Neural progenitor cell (in vitro differentiated cells): ENCODE measurements around the gene TEKTIP1. TPM values are rescaled to one million over a fixed set of nuclear protein-coding genes. Genes with fewer than 3 reads are reported as not detected.

Experiments
- DNase-seq: peaks from one replicate; pipeline ENCODE4 v3.0.0-alpha.2; 2016; ENCODE audit warnings: low spot score
- H2AFZ ChIP-seq: fragments of 200-600 bp; sonication (generic); replicated peaks from 2 replicates; pipeline ENCODE4 v1.6.1; 2016; ENCODE audit warnings: antibody characterized with exemption
- H3F3A ChIP-seq: fragments of 200-600 bp; sonication (generic); 2 replicates; pipeline ENCODE4 v1.6.1; 2016; ENCODE audit warnings: antibody characterized with exemption, low read depth
- H3K27ac ChIP-seq: fragments of 200-600 bp; sonication (generic); 2 replicates; pipeline ENCODE4 v1.5.1; 2016; ENCODE audit warnings: mild to moderate bottlenecking
- H3K27me3 ChIP-seq: fragments of 200-600 bp; sonication (generic); 2 replicates; pipeline ENCODE4 v1.6.1; 2016; ENCODE audit warnings: mild to moderate bottlenecking, moderate library complexity
- H3K36me3 ChIP-seq: fragments of 200-600 bp; sonication (generic); 2 replicates; pipeline ENCODE4 v1.5.1; 2016
- H3K4me1 ChIP-seq: fragments of 200-600 bp; sonication (generic); 2 replicates; pipeline ENCODE4 v1.6.1; 2016; ENCODE audit warnings: mixed run types
- H3K4me2 ChIP-seq: fragments of 200-600 bp; sonication (generic); 2 replicates; pipeline ENCODE4 v1.6.1; 2016
- H3K4me3 ChIP-seq: fragments of 200-600 bp; sonication (generic); 2 replicates; pipeline ENCODE4 v1.5.1; 2016
- H3K79me2 ChIP-seq: fragments of 200-600 bp; sonication (generic); 2 replicates; pipeline ENCODE4 v1.6.1; 2016; ENCODE audit warnings: low read depth
- H3K9ac ChIP-seq: fragments of 200-600 bp; sonication (generic); 2 replicates; pipeline ENCODE4 v1.6.1; 2016
- H3K9me3 ChIP-seq: fragments of 200-600 bp; sonication (generic); 2 replicates; pipeline ENCODE4 v1.5.1; 2016; ENCODE audit warnings: low read depth
- H4K20me1 ChIP-seq: fragments of 200-600 bp; sonication (generic); 2 replicates; pipeline ENCODE4 v1.6.1; 2016; ENCODE audit warnings: low read depth
- H3K27ac Mint-ChIP-seq: 3 replicates; pipeline ENCODE4 v1.8.0; 2021; ENCODE audit warnings: mixed read lengths
- H3K27me3 Mint-ChIP-seq: 2 replicates; pipeline ENCODE4 v1.8.0; 2022; ENCODE audit warnings: low read depth, mild to moderate bottlenecking, inconsistent platforms, moderate library complexity, mixed read lengths; ENCODE audit not compliant: insufficient read depth
- H3K36me3 Mint-ChIP-seq: 3 replicates; pipeline ENCODE4 v1.8.0; 2021; ENCODE audit warnings: mixed read lengths
- H3K4me1 Mint-ChIP-seq: 3 replicates; pipeline ENCODE4 v1.8.0; 2021; ENCODE audit warnings: mixed read lengths
- H3K4me3 Mint-ChIP-seq: 3 replicates; pipeline ENCODE4 v1.8.0; 2021; ENCODE audit warnings: mild to moderate bottlenecking, moderate library complexity, mixed read lengths
- H3K9me3 Mint-ChIP-seq: 3 replicates; pipeline ENCODE4 v1.8.0; 2020; ENCODE audit warnings: mixed read lengths
- EZH2 ChIP-seq: fragments of 200-600 bp; sonication (generic); IDR thresholded peaks from 2 replicates; pipeline ENCODE4 v1.6.1; 2017; ENCODE audit warnings: antibody characterized with exemption, mild to moderate bottlenecking, moderate library complexity
- EZH2phosphoT487 ChIP-seq: fragments of 200-600 bp; sonication (generic); IDR thresholded peaks from 2 replicates; pipeline ENCODE4 v1.6.1; 2017; ENCODE audit warnings: antibody characterized with exemption
- total RNA-seq: library from RNA; depleted of rRNA; stranded (reverse); fragments of >200 nt; gene quantifications from 2 replicates; pipeline ENCODE4 v1.2.3, GENCODE V29; 2015; ENCODE audit warnings: low replicate concordance
- TF ChIP-seq, protein P1 (sequence below): fragments of 200-600 bp; sonication (generic); IDR thresholded peaks from 2 replicates; pipeline ENCODE4 v1.5.1; 2017; ENCODE audit warnings: antibody characterized with exemption, mild to moderate bottlenecking

The TEKTIP1 gene
- total RNA-seq, 1 donor from 2014 or later = not detected

DNA sequence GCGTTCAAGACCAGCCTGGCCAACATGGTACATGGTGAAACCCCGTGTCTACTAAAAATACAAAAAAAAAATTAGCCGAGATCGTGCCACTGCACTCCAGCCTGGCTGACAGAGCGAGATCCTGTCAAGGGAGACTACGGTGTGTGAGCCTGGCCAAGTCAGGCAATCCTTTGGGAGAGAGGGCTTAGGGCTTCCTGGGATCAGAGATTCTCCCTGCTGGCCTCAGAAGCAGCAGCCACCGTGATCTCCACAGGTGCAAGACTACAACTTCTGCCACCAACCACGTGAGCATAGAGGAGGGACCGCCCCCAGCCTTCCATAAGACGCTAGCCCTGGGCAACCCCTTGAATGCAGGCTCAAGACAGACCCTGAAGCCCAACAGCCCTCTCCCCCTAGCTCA, 10.8 kb downstream of the TEKTIP1 start:
- Histone ChIP-seq H3K9ac (no peak overlapping the region), H3K36me3 (no peaks in the 10 kb centered on the region), H4K20me1 (peaks cover 33% of the 10 kb centered on the region), H3K27ac (no peak overlapping the region), H3K27me3 (no peaks in the 10 kb centered on the region), H3K79me2 (no peaks in the 10 kb centered on the region), H3K4me1 (no peaks in the 10 kb centered on the region), H2AFZ (no peak overlapping the region), H3K9me3 (no peaks in the 10 kb centered on the region), H3F3A (peaks cover 5% of the 10 kb centered on the region), H3K4me3 (no peak overlapping the region), H3K4me2 (no peak overlapping the region)
- H3K36me3 Mint-ChIP-seq = no peaks in the 10 kb centered on the region
- H3K4me1 Mint-ChIP-seq = peaks cover 2% of the 10 kb centered on the region
- TF ChIP-seq EZH2phosphoT487 (no peak), EZH2 (no peak)
- TF ChIP-seq, protein P1, sequence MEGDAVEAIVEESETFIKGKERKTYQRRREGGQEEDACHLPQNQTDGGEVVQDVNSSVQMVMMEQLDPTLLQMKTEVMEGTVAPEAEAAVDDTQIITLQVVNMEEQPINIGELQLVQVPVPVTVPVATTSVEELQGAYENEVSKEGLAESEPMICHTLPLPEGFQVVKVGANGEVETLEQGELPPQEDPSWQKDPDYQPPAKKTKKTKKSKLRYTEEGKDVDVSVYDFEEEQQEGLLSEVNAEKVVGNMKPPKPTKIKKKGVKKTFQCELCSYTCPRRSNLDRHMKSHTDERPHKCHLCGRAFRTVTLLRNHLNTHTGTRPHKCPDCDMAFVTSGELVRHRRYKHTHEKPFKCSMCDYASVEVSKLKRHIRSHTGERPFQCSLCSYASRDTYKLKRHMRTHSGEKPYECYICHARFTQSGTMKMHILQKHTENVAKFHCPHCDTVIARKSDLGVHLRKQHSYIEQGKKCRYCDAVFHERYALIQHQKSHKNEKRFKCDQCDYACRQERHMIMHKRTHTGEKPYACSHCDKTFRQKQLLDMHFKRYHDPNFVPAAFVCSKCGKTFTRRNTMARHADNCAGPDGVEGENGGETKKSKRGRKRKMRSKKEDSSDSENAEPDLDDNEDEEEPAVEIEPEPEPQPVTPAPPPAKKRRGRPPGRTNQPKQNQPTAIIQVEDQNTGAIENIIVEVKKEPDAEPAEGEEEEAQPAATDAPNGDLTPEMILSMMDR = no peak
- peaks cover 10% of the 10 kb centered on the region for H3K27me3 Mint-ChIP-seq
- no peaks in the 10 kb centered on the region for H3K9me3 Mint-ChIP-seq
- H3K4me3 Mint-ChIP-seq = no peak overlapping the region
- no peak overlapping the region for H3K27ac Mint-ChIP-seq
- DNase-seq = no peak

DNA sequence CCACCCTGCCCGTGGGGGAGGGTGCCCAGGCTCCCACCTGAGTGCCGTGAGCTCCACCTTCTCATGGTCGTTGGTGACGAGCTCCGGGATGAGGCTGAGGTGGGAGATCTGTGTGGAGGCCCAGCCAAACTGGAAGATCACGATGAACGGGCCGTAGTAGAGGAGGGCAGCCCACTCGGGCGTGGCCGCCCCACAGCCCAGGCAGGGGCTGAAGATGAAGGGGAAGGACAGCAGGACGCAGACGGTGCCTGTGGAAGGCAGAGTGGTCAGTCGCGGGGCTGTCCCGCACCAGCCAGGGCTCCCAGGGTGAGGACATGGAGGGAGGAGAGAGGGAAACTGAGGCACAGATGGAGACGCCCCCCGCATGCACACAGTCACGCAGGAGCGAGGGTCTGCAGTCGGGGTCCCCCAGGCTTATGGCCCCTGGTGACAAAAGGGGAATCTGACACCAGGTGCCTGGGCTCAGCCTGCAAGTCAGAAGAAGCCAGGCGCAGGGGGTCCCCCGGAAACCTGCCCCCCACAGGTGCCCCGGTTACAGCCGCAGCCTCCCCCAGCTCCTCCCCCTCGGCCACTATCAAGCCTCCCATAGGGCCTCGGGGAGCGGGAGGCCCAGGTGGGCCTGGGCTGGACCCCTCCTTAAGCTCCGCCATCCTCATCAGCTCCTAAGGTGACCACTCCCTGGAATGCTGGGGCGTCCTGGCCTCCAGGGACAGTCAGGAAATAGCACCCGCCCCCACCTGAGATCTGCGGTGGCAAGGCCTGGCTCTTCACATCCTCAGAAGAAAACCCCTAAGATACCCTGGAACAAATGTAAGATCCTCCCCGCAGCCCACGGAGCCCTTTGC, 12.2 kb downstream of the TEKTIP1 start:
- Histone ChIP-seq H3K4me3 (no peak overlapping the region), H3K4me2 (no peak overlapping the region), H3K27me3 (no peaks in the 10 kb centered on the region), H4K20me1 (peaks cover 36% of the 10 kb centered on the region), H3K36me3 (no peaks in the 10 kb centered on the region), H3F3A (no peaks in the 10 kb centered on the region), H3K27ac (no peak overlapping the region), H2AFZ (no peak overlapping the region), H3K9me3 (no peaks in the 10 kb centered on the region), H3K79me2 (peaks cover 2% of the 10 kb centered on the region), H3K9ac (no peak overlapping the region), H3K4me1 (no peaks in the 10 kb centered on the region)
- H3K27ac Mint-ChIP-seq = no peak overlapping the region
- no peak for DNase-seq
- peaks cover 5% of the 10 kb centered on the region for H3K27me3 Mint-ChIP-seq
- no peak overlapping the region for H3K4me3 Mint-ChIP-seq
- no peaks in the 10 kb centered on the region for H3K9me3 Mint-ChIP-seq
- peaks cover 13% of the 10 kb centered on the region for H3K4me1 Mint-ChIP-seq
- no peaks in the 10 kb centered on the region for H3K36me3 Mint-ChIP-seq
- TF ChIP-seq, protein P1 = no peak
- TF ChIP-seq EZH2 (no peak), EZH2phosphoT487 (no peak)

DNA sequence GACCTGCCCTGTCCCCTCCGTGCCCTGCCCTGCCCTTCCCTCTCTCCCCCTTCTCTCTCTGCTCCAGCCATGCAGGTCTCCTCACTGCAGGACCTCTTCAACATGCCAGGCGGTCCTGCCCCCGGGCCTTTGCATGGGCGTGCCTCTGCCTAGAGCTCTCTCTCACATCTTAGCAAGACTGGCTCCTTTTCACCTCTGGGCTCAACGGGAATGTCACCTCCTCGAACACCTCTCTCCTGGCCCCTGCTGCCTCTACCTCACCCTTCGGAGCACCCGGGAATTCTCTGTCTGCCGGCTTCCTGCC, 12.8 kb downstream of the TEKTIP1 start:
- Mint-ChIP-seq H3K27me3 (peaks cover 5% of the 10 kb centered on the region), H3K4me1 (peaks cover 18% of the 10 kb centered on the region), H3K36me3 (no peaks in the 10 kb centered on the region), H3K4me3 (no peak overlapping the region), H3K9me3 (peaks cover 1% of the 10 kb centered on the region), H3K27ac (peak overlapping the region; percentile 78)
- no peak overlapping the region for H3K9ac ChIP-seq
- H3K79me2 ChIP-seq = peaks cover 8% of the 10 kb centered on the region
- TF ChIP-seq EZH2phosphoT487 = no peak
- no peak for TF ChIP-seq EZH2
- TF ChIP-seq, protein P1 = no peak
- no peaks in the 10 kb centered on the region for H3K4me1 ChIP-seq
- no peaks in the 10 kb centered on the region for H3K36me3 ChIP-seq
- peaks cover 42% of the 10 kb centered on the region for H4K20me1 ChIP-seq
- DNase-seq = no peak
- no peak overlapping the region for H3K27ac ChIP-seq
- H3K4me2 ChIP-seq = no peak overlapping the region
- no peaks in the 10 kb centered on the region for H3K9me3 ChIP-seq
- no peak overlapping the region for H3K4me3 ChIP-seq
- no peak overlapping the region for H2AFZ ChIP-seq
- H3K27me3 ChIP-seq = peaks cover 2% of the 10 kb centered on the region
- H3F3A ChIP-seq = no peaks in the 10 kb centered on the region
